HepG2 (cell line): ENCODE results near the gene IGLON5. TPM values are rescaled to one million over a fixed set of nuclear protein-coding genes. Genes with fewer than 3 reads are reported as not detected.

Experiments
- AGO1 ChIP-seq: fragments of 200-400 bp; formaldehyde crosslinking; IDR thresholded peaks from 2 replicates; pipeline ENCODE4 v1.6.1; 2017; ENCODE audit warnings: mild to moderate bottlenecking, low read depth, low read length, moderate library complexity; ENCODE audit not compliant: poor library complexity, severe bottlenecking
- CBX5 ChIP-seq: sonication (generic); formaldehyde crosslinking; IDR thresholded peaks from 2 replicates; pipeline ENCODE4 v1.4.0; 2020; ENCODE audit warnings: missing genetic modification reagents, borderline replicate concordance
- IKZF1 ChIP-seq: fragments of 450-650 bp; IDR thresholded peaks from 2 replicates; pipeline ENCODE4 v1.7.1; 2016
- MAZ ChIP-seq, 2 experiments: sonication (generic) in 1 of 2; formaldehyde crosslinking in 1 of 2; IDR thresholded peaks; 2 replicates each; pipeline versions ENCODE4 v1.5.0 to v1.6.1; 2012 to 2020; ENCODE audit warnings: low read depth in 2 of 2, mild to moderate bottlenecking in 2 of 2, borderline replicate concordance in 1 of 2, improper control_type of control experiment in 1 of 2, low read length in 1 of 2, missing genetic modification reagents in 1 of 2, moderate library complexity in 1 of 2
- MYC ChIP-seq: sonication (generic); formaldehyde crosslinking; IDR thresholded peaks from 2 replicates; pipeline ENCODE4 v1.9.0; 2021; ENCODE audit warnings: missing genetic modification reagents, borderline replicate concordance
- NCOA2 ChIP-seq: sonication (generic); formaldehyde crosslinking; IDR thresholded peaks from 2 replicates; pipeline ENCODE4 v1.8.0; 2022; ENCODE audit warnings: inconsistent platforms
- PHF8 ChIP-seq: sonication (generic); formaldehyde crosslinking; IDR thresholded peaks from 2 replicates; pipeline ENCODE4 v1.5.0; 2020; ENCODE audit warnings: missing genetic modification reagents
- POGZ ChIP-seq: sonication (generic); formaldehyde crosslinking; IDR thresholded peaks from 2 replicates; pipeline ENCODE4 v1.4.0; 2020; ENCODE audit warnings: mild to moderate bottlenecking, missing genetic modification reagents
- SRSF9 ChIP-seq: fragments of 200-400 bp; formaldehyde crosslinking; IDR thresholded peaks from 2 replicates; pipeline ENCODE4 v1.6.1; 2018; ENCODE audit warnings: borderline replicate concordance, mild to moderate bottlenecking, low read depth, low read length; ENCODE audit not compliant: insufficient read depth, poor library complexity, severe bottlenecking
- ZFX ChIP-seq: sonication (generic); formaldehyde crosslinking; IDR thresholded peaks from 2 replicates; pipeline ENCODE4 v1.4.0; 2020; ENCODE audit warnings: mild to moderate bottlenecking, low read depth, missing genetic modification reagents, moderate library complexity
- ZNF24 ChIP-seq: fragments of 450-650 bp; IDR thresholded peaks from 2 replicates; pipeline ENCODE4 v1.6.1; 2017; ENCODE audit warnings: antibody characterized with exemption, mild to moderate bottlenecking
- ZNF382 ChIP-seq: sonication (generic); formaldehyde crosslinking; IDR thresholded peaks from 2 replicates; pipeline ENCODE4 v1.5.0; 2020; ENCODE audit warnings: missing genetic modification reagents, mild to moderate bottlenecking, borderline replicate concordance
- ZNF460 ChIP-seq: sonication (generic); formaldehyde crosslinking; IDR thresholded peaks from 2 replicates; pipeline ENCODE4 v1.5.1; 2020; ENCODE audit warnings: missing genetic modification reagents, mild to moderate bottlenecking, borderline replicate concordance
- ZNF530 ChIP-seq: sonication (generic); formaldehyde crosslinking; IDR thresholded peaks from 2 replicates; pipeline ENCODE4 v1.5.0; 2020; ENCODE audit warnings: low read depth, mild to moderate bottlenecking, missing genetic modification reagents
- ZNF644 ChIP-seq: IDR thresholded peaks from 2 replicates; pipeline ENCODE4 v1.6.1; 2016; ENCODE audit warnings: low read depth
- polyA plus RNA-seq, 8 experiments: library from polyadenylated mRNA; depleted of rRNA in 3 of 8; stranded (reverse) in 7 of 8; unstranded in 1 of 8; fragments of >200 nt; fragmentation: Illumina TruSeq in 4 of 8; extraction: Trizol in 4 of 8; gene quantifications; 2 replicates each; pipeline versions ENCODE4 v1.2.1 to v1.2.3, GENCODE V29; 2011 to 2016; ENCODE audit warnings: low read depth in 4 of 8, missing spikeins in 1 of 8, mixed read lengths in 1 of 8; ENCODE audit not compliant: insufficient read depth in 1 of 8
- total RNA-seq, 5 experiments: library from RNA; depleted of rRNA; stranded (reverse); fragments of >200 nt; fragmentation: Illumina TruSeq; extraction: Trizol; gene quantifications; 2 replicates each; pipeline ENCODE4 v1.2.3, GENCODE V29; 2016; ENCODE audit warnings: low read depth in 1 of 5
- TF ChIP-seq, protein P1 (sequence below): sonication (generic); formaldehyde crosslinking; IDR thresholded peaks from 2 replicates; pipeline ENCODE4 v1.4.0; 2020; ENCODE audit warnings: missing genetic modification reagents, borderline replicate concordance
- TF ChIP-seq, protein P2 (sequence below): sonication (generic); formaldehyde crosslinking; IDR thresholded peaks from 2 replicates; pipeline ENCODE4 v1.4.0; 2020; ENCODE audit warnings: missing genetic modification reagents
- TF ChIP-seq, protein P3 (sequence below): sonication (generic); formaldehyde crosslinking; IDR thresholded peaks from 2 replicates; pipeline ENCODE4 v1.5.0; 2020; ENCODE audit warnings: missing genetic modification reagents

Gene IGLON5
- total and polyA plus RNA-seq, 2 of the 13 experiments (the other 11 are each of a cell fraction or from before 2014, with no cell fraction given): 0.04 to 5.7 TPM

DNA sequence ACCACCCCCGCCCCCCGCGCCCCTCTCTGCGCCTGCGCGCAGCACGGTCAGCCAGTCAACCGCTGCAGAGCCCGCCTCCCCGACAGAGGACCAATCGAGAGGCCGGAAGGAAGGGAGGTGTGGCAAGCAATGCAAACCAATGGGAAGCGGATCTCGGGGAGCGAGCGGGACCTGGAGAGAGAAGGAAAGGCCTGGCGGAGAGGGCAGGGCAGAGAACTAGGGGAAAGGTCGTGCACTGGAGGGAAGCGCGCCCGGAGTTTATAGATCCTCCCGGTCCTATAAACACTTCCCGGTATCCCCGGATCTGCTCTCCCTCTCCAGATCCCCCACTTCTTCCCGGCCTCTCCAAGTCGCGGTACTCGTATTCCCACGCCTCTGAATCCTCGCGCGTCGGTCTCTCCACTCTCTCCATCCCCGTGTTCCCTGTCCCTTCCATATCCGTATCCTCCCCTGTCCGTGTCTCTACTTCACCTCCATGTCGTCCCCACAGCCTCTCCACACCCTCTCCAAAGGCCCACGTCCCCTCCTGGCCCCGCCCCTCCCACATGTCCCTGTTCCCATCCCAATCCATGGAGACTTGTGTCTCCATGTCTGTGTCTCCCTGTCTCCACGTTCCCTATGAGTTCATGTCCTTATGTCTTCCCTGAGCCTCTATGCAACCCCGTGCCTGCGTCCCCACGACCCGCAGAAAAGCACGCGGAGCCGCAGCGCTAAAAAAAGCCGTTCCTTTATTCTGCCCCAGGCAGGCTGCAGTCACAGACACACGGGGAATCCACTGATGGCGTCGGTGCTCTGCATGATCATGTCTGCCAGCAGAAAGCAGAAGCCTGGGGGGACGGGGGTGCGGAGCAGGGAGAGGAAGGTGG, 55.2 kb downstream of the IGLON5 start (continued):
- TF ChIP-seq, protein P1, sequence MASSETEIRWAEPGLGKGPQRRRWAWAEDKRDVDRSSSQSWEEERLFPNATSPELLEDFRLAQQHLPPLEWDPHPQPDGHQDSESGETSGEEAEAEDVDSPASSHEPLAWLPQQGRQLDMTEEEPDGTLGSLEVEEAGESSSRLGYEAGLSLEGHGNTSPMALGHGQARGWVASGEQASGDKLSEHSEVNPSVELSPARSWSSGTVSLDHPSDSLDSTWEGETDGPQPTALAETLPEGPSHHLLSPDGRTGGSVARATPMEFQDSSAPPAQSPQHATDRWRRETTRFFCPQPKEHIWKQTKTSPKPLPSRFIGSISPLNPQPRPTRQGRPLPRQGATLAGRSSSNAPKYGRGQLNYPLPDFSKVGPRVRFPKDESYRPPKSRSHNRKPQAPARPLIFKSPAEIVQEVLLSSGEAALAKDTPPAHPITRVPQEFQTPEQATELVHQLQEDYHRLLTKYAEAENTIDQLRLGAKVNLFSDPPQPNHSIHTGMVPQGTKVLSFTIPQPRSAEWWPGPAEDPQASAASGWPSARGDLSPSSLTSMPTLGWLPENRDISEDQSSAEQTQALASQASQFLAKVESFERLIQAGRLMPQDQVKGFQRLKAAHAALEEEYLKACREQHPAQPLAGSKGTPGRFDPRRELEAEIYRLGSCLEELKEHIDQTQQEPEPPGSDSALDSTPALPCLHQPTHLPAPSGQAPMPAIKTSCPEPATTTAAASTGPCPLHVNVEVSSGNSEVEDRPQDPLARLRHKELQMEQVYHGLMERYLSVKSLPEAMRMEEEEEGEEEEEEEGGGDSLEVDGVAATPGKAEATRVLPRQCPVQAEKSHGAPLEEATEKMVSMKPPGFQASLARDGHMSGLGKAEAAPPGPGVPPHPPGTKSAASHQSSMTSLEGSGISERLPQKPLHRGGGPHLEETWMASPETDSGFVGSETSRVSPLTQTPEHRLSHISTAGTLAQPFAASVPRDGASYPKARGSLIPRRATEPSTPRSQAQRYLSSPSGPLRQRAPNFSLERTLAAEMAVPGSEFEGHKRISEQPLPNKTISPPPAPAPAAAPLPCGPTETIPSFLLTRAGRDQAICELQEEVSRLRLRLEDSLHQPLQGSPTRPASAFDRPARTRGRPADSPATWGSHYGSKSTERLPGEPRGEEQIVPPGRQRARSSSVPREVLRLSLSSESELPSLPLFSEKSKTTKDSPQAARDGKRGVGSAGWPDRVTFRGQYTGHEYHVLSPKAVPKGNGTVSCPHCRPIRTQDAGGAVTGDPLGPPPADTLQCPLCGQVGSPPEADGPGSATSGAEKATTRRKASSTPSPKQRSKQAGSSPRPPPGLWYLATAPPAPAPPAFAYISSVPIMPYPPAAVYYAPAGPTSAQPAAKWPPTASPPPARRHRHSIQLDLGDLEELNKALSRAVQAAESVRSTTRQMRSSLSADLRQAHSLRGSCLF (CRISPR knock-in tag): no peak
- TF ChIP-seq, protein P2, sequence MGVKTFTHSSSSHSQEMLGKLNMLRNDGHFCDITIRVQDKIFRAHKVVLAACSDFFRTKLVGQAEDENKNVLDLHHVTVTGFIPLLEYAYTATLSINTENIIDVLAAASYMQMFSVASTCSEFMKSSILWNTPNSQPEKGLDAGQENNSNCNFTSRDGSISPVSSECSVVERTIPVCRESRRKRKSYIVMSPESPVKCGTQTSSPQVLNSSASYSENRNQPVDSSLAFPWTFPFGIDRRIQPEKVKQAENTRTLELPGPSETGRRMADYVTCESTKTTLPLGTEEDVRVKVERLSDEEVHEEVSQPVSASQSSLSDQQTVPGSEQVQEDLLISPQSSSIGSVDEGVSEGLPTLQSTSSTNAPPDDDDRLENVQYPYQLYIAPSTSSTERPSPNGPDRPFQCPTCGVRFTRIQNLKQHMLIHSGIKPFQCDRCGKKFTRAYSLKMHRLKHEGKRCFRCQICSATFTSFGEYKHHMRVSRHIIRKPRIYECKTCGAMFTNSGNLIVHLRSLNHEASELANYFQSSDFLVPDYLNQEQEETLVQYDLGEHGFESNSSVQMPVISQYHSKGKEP: no peak
- TF ChIP-seq CBX5 (CRISPR knock-in tag) (no peak), IKZF1 (no peak), ZNF24 (no peak), ZNF644 (CRISPR knock-in tag) (no peak), ZNF530 (CRISPR knock-in tag) (no peak), ZNF460 (CRISPR knock-in tag) (no peak), MYC (no peak), PHF8 (CRISPR knock-in tag) (no peak; the same call in 1 of the 2 replicates), SRSF9 (no peak), ZFX (CRISPR knock-in tag) (peak; percentile 60; the same call in 1 of the 2 replicates), ZNF382 (CRISPR knock-in tag) (no peak), AGO1 (peak; percentile 94), POGZ (CRISPR knock-in tag) (no peak), NCOA2 (CRISPR knock-in tag) (no peak; the same call in 1 of the 2 replicates), MAZ (IDR thresholded peaks at IDR 0.05; ENCODE audit: borderline replicate concordance, low read depth, low read length) (peak; percentile 28; the same call in 1 of the 2 replicates), MAZ (CRISPR knock-in tag; IDR thresholded peaks at IDR 0.05; ENCODE audit: low read depth) (no peak; the same call in 1 of the 2 replicates)
- TF ChIP-seq, protein P3, sequence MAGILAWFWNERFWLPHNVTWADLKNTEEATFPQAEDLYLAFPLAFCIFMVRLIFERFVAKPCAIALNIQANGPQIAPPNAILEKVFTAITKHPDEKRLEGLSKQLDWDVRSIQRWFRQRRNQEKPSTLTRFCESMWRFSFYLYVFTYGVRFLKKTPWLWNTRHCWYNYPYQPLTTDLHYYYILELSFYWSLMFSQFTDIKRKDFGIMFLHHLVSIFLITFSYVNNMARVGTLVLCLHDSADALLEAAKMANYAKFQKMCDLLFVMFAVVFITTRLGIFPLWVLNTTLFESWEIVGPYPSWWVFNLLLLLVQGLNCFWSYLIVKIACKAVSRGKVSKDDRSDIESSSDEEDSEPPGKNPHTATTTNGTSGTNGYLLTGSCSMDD (CRISPR knock-in tag): no peak
